Peyer's patch (tissue), 4 donors: ENCODE data around the gene PHGDH.

Source experiments
- POLR2A ChIP-seq, 2 donors: fragments of 450-650 bp; IDR thresholded peaks; one replicate each; pipeline ENCODE4 v1.5.1; 2017; ENCODE audit warnings: antibody characterized with exemption in 2 of 2, mild to moderate bottlenecking in 2 of 2, moderate library complexity in 2 of 2
- TF ChIP-seq, protein P1 (sequence below), 6 experiments: fragments of 450-650 bp in 4 of 6; fragments of 200-600 bp in 2 of 6; sonication (generic) in 1 of 6; IDR thresholded peaks; one replicate each; pipeline ENCODE4 v1.5.1; 2017 to 2019; ENCODE audit warnings: antibody characterized with exemption in 6 of 6, mild to moderate bottlenecking in 3 of 6, moderate library complexity in 1 of 6

DNA sequence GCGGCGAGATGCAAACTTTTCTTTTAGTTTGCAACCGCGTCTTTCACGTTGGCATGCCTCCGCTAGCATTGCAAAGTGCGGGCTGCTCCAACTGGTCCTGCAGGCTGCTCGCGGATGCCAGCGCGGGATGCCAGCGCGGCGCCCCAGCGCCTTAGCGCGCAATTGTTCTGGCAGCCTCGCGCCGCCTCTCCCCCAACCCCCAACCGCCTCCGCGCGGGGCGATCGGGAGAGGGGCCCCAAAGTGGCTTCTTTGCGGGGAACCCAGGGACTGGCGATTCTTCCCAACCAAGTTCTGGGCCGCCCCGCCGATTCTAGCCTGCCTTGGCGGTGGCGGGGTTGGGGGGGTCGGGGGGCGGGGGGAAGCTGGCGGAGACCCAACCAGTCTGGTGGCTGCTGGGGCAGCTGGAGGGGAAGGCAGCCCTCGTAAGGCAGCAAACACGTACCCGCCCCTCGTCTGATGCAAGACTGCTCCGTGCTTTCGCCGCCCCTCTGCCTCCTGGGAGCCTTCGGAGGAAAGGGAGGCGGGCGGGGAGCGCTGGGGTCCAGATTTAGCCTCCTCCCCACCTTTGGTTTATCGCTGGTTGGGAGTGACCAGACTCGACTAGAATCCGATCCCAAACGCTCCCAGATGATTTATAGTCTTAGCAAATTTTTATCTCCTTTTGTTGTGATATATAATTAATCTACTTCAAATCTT is 756 bp downstream of the PHGDH start:
- TF ChIP-seq, protein P1, sequence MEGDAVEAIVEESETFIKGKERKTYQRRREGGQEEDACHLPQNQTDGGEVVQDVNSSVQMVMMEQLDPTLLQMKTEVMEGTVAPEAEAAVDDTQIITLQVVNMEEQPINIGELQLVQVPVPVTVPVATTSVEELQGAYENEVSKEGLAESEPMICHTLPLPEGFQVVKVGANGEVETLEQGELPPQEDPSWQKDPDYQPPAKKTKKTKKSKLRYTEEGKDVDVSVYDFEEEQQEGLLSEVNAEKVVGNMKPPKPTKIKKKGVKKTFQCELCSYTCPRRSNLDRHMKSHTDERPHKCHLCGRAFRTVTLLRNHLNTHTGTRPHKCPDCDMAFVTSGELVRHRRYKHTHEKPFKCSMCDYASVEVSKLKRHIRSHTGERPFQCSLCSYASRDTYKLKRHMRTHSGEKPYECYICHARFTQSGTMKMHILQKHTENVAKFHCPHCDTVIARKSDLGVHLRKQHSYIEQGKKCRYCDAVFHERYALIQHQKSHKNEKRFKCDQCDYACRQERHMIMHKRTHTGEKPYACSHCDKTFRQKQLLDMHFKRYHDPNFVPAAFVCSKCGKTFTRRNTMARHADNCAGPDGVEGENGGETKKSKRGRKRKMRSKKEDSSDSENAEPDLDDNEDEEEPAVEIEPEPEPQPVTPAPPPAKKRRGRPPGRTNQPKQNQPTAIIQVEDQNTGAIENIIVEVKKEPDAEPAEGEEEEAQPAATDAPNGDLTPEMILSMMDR (IDR thresholded peaks at IDR 0.05), result no peak
- TF ChIP-seq POLR2A (IDR thresholded peaks at IDR 0.05), result no peak
